Activated CD4-positive, CD25-positive, alpha-beta regulatory T cell (primary cell): Measurements from ENCODE around the gene CAPN10.
A peak's percentile ranks its signal among the peaks of the same experiment; 100 is the strongest.

ENCODE experiments used
- DNase-seq, 4 experiments: peaks; one replicate each; lab custom pipeline; 2025; lab: John Stamatoyannopoulos, UW

Gene CAPN10

DNA sequence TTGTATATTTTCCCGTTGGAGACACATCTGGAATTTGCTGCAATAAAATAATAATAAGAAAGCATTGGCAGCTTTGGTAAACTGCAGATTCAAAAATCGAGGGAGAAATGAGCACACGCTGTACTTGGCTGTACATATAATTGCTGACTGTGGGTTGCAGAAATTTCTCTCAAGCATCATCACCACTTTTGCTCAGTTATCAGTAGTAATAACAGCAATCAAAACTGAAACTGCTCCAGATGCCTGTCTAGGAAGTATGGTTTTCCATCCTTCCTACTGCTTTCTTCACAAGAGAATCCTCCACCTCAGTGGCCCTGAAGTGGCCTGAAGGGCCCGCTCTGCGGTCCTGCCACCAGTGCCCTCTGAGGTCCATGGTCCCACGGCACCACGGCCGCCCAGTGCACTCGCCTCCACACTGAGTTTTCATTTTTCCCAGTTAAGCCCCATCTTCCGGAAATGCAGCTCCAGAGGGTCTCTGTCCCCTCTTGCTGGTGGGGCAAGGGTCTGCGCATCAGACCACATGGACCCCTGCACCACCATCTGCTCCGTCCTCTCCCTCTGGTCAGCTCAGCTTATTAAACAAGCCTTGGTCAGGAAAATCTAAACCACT, 22.5 kb upstream of the CAPN10 start:
- DNase-seq = no peak

DNA sequence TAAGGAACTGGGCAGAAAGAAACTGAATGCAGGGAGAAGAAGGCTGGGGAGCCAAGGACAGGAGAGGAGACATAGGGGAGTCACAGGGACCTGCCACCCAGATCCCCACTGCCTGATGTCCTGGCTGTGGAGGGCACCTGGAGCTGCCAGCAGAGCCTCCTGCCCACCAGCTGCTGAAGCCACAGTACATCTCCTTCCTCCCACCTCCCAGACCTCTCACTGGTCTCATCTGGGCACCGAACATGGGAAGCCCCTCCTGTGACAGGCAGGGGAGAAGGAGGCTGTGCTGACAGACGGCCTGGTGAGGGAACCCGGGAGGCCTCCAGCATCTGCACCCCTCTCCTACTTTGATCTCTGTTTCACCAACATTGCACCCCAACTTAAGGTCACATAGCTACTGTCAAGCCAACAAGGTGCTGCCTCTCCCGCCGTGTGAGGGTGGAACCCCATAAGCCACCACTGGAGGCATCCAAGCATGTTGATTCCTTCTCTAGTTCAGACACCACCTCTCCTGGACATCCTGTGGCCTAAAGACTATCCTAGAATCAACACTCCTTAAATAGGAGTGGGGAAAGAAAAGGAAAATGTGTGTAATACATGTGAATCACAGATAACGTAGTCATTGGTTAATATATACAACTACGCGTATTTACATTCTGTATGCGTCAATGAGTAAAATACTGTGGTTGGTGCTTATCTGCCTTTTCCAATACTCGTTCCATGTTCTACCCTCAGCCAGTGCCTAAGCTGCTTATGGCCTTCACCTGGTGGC, 21.8 kb upstream of the CAPN10 start:
- DNase-seq = no peak

DNA sequence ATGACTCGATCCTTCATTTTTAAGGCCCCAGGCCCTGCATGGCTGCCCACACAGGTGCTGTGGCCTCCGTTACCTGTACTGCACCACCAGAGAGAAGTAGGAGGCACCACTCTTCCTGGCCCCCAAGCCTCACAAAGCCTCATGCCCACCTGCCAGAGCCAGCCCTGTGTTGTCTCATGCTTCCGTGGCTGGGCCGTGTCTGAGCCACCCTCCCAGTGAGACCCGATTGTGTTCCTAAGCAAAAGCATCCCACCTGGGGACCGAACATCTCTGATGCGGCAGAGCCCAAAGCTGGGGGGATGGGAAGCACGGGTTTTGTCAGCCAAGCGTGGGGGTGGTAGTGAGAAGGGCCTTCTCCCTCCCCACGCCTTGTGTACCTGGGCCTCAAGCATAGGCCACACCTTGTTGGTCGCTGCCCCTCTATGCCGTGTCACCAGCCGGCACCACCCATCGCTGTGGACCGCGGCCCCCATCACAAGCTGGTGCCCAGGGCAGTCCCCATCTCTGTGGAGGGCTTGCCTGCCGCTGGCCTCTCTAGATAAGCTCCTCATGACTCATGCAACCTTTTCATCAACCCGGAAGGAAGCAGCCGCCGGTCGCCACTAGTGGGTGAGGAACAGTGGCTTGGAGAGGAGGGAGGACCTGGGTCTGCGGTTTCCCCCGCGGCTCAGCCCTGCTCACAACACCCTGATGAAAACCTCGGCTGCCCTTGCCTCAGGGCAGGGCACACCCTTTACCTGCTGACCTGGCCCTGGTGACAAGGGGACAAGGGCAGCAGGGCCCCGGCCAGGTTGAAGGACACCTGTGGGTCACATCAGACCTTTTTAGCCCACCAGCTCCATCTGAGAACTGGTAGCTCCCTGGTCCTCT, 21.0 kb upstream of the CAPN10 start:
- DNase-seq = peak; percentile 61 to 86 (median 74)

DNA sequence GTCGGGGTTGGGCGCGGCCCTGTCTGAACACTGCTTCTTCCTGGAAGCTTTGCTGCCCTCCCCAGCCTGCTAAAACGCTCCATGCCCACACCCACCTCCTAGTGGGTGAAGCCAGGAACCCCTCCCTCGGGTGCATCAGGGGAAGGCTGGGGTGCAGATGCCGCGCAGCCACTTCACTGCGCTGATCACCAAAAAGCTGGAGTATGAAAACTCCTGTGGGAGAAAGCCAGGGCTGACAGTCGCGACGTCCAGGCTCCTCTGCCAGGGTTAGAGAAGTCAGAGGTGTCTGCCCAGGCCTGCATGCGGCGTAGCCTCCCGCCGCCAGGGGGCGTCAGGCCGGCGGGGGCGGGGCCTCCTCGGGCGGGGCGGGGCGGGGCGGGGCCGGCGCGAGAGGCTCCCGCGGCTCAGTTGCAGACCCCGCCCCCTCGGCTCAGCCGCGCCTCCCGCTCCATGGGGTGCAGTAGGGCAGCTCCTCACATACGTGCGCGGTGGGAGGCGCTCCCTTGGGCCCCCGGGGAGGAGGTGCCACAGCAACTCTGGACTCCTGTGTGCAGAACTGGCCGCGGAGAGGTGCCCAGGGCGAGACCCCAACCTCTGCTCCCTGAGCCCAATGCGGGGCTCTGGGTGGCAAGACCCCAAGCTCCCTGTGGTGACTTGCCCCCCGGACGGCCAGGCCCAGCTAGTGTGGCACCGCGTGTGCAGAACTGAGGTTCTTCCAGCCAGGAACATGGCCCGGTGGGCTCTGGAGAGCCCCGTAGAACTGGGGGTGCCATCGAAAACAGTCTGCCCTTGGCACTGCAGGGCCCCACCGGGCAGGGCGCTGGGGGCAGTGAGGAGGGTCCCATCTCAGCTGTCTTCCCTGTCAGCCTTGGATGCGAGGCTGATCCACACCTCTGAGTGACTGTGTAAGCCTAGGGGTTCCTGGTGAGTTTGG, 20.1 kb upstream of the CAPN10 start:
- peak; percentile 85 to 93 (median 90) for DNase-seq

DNA sequence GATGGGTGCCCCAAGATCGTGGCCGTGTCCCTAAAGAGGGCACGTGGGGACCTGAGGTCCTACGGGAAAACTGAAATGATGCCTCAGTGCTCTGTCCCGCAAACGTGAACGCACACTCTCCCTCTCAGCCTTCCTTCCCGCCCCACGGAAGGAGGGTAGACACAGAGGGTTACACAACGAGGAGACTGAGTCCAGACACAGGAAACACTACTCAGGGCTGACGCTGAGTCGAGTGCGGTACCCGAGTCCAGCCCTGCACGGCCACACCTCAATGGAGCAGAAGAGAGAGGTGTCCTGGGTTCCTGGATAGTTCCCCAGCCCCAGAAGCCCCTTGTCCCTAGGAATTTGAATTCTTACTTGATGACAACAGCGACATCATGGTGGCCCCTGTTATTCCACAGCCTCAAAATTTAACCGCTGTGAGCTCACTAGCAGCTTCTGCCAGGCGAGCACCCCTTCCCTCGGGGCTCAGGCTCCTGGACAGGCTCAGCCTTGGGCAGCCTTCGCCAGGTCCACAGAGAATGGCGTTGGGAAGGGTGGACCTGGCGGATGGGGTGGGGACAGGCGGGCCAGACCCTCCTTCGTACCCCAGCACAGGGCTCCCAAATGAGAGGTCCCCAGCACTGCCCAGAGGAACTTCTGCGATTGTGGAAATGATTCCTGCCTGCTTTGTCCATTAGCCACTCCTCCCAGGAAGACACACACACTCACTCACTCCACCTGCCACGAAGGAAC, 19.2 kb upstream of the CAPN10 start:
- DNase-seq = no peak

DNA sequence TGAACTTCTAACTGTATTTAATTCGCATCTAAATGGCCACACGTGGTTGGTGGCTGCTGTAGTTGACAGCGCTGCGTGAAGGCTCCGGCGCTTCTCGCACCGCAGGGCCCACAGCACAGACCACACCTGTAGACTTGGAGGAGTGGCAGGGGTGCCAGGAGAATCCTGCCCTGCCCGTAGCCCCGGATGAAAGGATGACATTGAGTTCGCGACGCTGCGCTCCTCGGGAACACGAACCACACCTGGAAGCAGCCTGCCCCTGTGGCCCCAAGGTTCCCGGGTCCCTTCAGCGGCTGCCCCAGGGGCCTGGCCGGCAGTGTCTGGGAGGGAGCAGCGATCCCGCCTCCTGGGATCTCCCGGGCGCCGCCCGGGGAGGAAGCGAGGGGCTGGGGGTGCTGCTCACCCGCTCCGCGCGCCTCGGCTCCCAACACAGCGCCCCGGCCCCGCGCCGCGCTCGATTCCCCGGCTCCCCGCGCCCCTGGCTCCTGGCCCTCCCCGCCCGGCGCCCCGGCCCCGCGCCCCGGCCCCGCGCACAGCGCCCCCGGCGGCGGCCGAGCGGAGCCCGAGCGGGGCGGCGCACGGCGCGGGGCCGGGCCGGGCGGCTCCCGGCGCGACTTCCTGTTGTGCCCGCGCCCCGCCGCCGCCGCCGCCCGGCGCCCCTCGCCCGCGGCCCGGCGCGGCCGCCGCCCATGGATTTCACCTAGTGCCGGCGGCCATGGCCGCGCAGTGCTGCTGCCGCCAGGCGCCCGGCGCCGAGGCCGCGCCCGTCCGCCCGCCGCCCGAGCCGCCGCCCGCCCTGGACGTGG, 18.5 kb upstream of the CAPN10 start, which contains the start of gene RNPEPL1:
Gene RNPEPL1 (plus strand): TSS at position 613 of the 806 bp plus-strand sequence. CDS start 103 bp downstream, at position 716.
- DNase-seq = peak in 3 of 4 experiments; percentile 30 to 59 (median 56)

DNA sequence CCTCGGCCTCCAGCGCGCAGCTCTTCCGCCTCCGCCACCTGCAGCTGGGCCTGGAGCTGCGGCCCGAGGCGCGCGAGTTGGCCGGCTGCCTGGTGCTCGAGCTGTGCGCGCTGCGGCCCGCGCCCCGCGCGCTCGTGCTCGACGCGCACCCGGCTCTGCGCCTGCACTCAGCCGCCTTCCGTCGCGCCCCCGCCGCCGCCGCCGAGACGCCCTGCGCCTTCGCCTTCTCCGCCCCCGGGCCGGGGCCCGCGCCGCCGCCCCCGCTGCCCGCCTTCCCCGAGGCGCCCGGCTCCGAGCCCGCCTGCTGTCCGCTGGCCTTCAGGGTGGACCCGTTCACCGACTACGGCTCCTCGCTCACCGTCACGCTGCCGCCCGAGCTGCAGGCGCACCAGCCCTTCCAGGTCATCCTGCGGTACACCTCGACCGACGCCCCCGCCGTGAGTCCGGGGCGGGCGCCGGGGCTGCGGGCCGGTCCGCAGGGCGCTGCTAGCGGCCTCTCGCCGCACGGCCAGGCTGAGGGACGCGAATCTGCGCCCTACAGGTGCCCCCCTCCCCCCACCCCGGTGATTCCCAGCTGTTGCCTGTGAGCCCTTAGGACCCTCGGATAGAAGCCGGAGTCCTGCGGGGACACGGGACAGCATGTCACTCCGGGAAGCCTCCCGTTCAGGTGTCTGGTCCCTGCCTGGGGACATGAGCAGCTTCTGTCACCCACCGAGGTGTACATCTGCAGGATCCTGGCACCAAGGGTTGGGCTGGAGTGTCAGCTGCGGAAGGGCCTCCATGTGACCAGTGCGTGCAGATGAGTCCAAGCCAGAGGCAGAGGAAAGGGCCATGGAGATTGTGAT, 17.6 kb upstream of the CAPN10 start:
- peak in 2 of 4 experiments; percentile 56 to 59 for DNase-seq

DNA sequence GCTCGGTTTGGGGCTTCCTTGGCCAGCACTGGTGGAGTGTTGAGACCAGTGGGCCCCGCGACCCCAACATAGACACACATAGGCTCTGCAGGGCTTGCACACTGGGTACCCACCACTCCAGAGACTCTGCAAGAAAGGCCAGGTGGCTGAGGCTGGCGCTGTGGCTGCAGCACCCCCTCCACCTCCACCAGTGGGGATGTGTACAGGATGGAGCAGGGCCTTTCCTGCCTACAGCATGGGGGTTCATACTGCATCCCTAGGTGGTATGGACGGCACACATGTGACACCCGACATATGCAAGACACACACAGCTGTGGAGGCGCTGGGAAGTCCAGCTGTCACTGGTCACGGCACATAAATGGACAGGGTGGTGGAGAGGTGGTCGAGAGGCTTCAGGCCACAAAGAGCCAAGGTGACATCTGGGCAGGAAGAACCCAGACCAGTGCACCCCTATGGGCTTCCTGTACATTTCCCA, 17.0 kb upstream of the CAPN10 start:
- no peak for DNase-seq

DNA sequence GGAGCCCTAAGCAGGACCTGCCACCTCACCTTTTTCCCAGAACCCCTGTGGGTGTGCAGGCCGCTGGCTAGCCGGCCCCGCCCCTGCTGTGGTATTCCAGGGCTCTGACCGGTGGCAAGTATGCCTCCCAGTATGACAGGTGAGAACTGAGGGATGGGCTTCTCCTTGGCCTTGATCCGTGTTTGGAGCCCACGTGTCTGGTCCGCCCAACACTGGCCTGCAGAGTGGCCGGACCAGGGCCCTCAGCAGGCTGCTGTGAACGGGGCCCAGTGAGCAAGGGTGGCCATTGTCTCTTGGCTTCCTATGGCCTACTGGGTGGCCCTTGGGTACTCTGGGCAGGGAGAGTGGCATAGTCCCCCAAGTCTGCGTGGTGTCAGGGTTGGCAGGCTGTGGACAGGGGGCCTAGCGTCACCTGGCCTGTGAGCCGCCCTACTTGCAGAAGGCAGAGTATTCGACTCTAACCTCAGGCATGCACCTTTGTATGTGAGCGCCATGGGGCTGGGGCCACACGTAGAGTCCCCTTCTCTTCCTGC, 16.5 kb upstream of the CAPN10 start:
- no peak for DNase-seq

DNA sequence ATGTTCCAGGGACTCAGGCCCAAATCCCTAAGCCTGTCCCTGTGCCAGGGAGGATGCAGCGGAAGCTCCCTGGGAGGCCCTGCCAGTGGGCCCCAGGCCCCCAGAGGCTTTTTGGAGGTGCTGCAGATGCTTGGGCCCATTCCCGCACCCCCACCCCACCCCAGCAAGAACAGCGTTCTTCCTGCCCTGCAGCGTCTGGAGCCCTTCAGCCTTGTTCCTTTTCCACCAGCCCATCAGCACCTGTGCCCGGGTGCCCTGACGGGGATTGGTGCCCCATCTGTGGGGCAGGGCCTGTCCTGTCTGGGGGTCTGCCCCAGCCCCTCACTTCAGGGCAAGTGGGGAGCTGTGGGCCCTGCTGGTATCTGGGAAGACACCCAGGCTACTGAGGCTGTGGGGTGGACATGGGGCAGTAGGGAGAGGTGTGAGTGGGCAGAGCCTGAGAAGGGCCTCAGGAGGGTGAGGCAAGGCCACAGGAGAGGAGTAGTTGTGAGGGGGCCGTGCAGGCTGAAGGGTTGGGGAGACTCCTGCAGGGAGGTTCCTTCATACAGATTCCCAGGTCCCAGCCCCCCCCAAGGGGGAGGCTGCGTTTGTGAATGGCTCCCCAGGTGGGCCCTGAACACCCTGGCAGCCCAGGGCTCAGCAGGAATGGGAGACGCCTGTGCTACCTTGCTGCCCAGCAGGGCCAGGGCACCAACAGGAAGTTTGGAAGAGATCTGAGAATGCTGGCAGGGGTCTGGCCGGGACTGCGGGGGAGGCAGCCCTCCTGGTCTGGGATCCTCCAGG, 15.8 kb upstream of the CAPN10 start:
- no peak for DNase-seq

DNA sequence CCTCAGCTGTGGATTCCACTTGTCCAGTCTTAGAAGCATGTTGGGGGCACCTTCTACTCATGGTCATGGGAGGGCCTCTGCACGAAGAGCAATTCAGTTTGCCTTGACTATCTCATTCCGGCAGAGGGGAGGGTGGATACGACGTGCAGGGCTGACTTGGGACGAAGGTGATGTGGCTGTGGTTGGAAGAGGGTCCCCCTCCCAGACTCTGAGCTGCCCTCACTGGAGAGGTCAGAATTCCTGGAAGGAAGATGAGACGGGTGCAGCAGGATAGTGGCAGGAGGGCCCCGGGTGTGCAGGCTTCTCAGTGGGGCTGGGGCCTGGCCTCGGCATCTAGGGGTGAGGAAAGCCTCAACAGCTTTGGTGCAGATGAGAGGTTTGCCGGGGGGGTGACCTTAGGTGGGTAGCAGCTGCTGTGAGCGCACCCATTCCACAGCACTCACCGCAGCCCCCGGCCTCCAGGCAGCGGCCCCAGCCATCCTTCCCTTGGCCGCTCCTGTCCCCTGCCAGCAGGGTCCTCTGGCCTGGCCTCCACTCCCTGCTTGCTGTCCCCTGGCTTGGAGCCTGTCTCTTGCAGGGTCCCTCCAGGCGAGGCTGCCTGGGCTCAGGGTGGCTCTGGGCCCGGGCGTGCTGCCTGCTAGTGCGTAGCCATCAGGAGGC, 15.1 kb upstream of the CAPN10 start:
- DNase-seq = no peak

DNA sequence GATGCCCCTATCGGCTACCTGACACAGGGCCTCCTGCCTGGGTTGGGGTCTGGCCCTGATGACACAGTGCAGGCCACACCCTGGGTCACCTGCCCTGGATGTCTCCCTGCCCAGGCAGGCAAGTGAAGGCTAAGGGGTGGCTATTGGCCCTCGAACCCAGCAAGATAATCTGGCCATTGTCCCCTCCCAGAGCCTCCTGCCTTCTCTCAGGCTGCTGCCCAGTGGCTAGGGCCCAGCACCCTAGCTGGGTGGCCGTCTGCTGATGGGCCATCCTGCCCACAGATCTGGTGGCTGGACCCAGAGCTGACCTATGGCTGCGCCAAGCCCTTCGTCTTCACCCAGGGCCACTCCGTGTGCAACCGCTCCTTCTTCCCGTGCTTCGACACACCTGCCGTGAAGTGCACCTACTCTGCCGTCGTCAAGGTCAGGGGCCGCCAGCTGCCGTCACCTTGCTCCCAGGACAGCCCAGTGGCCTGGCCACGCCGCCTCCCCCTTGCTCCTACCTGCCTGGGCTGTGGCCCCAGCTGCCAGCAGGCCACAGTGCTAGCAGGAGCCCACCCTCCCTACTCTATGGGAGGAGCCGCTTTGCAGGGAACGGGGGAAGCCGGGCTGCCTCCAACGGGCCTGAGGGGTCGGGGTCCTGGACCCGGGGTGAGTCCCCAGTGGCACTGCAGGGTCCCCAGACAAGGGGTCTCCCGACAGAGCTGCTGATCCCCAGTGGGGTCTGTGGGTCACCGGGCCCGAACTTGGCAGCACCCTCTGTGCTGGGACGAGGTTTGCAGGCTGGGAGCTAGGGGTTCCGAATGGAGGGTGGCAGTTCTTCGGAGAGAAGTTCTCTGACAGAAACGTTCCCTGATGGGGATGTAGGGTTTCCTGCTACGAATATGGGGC, 14.1 kb upstream of the CAPN10 start:
- DNase-seq = no peak

DNA sequence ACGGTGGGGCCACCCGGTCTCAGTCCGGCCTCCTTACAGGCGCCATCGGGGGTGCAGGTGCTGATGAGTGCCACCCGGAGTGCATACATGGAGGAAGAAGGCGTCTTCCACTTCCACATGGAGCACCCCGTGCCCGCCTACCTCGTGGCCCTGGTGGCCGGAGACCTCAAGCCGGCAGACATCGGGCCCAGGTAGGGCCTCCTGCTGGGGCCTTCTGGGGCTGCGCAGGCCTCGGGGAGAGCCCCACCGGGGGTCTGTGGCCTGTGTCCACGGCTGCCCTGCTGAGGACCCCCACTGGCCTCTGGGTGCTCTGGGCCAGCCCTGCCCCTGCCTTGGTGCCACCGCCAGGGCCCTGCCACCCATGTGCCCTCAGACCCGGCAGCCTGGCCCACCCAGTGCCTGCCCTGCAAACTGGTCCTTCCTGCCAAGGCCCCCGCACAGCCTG, 13.4 kb upstream of the CAPN10 start:
- DNase-seq = no peak

DNA sequence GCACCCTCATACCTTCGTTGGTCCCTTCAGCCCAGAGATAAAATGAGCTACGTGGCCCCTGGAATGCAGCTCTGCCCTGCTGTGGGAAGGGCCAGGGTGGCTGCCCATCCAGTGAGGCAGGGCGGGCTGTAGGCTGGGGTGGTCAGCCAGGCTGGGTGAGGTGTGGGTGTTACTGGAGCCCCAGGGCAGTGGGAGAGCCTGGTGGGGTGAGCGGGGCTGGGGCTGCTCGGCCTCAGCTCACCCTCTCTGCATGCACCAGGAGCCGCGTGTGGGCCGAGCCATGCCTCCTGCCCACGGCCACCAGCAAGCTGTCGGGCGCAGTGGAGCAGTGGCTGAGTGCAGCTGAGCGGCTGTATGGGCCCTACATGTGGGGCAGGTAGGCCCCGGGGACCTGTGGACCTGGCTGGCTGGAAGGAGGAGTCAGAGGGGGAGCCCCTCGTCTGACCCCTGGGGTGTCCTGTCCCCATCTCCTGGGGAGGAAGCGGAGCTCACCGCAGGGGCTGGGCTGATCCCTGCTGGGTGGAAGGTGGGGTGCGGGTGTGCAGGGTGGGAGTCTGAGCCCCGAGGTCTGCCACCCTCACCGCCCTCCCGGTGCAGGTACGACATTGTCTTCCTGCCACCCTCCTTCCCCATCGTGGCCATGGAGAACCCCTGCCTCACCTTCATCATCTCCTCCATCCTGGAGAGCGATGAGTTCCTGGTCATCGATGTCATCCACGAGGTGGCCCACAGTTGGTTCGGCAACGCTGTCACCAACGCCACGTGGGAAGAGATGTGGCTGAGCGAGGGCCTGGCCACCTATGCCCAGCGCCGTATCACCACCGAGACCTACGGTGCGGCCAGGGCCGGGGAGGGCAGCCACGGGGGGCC, 12.8 kb upstream of the CAPN10 start:
- no peak for DNase-seq
